ENCODE results near the gene SMIM1. TPM values are rescaled to one million over a fixed set of nuclear protein-coding genes. Genes with fewer than 3 reads are reported as not detected.
"Not testable (repeated sequence)": the region's sequence is repeated elsewhere in the genome, so short reads cannot be mapped to it uniquely, and the experiment has no call there.

SMIM1 gene
- total and polyA plus RNA-seq, 2 of the 4 experiments (the other 2 are of a cell fraction) = 0.90 to 3.4 TPM

- Histone ChIP-seq H3K4me2 (ENCODE audit: low read depth, low read length) (no peak overlapping the region), H2AK5ac (ENCODE audit: low read depth, low read length) (no peak overlapping the region), H2AFZ (replicated peaks; ENCODE audit: low read length, poor library complexity) (no peak overlapping the region), H3K79me1 (ENCODE audit: low read depth in 1 of 2, low read length in 2 of 2) (peaks cover 3 to 10% of the 10 kb centered on the region in 2 experiments; a peak in 3 of 4 replicates), H3K27me3 (ENCODE audit: control insufficient read depth, insufficient read depth, low read length) (no peaks in the 10 kb centered on the region), H3K18ac (ENCODE audit: low read depth, low read length) (no peak overlapping the region), H3K56ac (ENCODE audit: extremely low read depth, insufficient read depth, low read length) (no peak overlapping the region), H2BK120ac (ENCODE audit: low read depth, low read length) (no peak overlapping the region), H4K91ac (ENCODE audit: insufficient read depth, low read depth, low read length) (no peak overlapping the region), H3K9me1 (ENCODE audit: insufficient read depth, low read length) (0 out of 2 replicates have a peak, but pooled peaks cover 4% of the 10 kb centered on the region), H4K5ac (ENCODE audit: low read depth, low read length) (no peak overlapping the region), H4K8ac (ENCODE audit: low read depth in 2 of 2, low read length in 2 of 2) (no peak overlapping the region), H2BK5ac (ENCODE audit: low read depth, low read length, poor library complexity, severe bottlenecking) (no peak overlapping the region), H3K4me1 (ENCODE audit: control insufficient read depth, insufficient read depth, low read length) (peaks cover 2% of the 10 kb centered on the region; the same call in 1 of the 2 replicates), H4K20me1 (ENCODE audit: insufficient read depth, low read length) (peaks cover 4% of the 10 kb centered on the region; the same call in 1 of the 2 replicates), H3K14ac (replicated peaks; ENCODE audit: low read depth, low read length) (no peak overlapping the region), H3K23ac (ENCODE audit: low read depth, low read length) (no peak overlapping the region), H3K27ac (ENCODE audit: insufficient read depth, low read length) (no peak overlapping the region), H3K4ac (ENCODE audit: low read depth, low read length) (no peak overlapping the region), H3K9ac (ENCODE audit: low read depth, low read length) (no peak overlapping the region), H3K9me3 (ENCODE audit: control insufficient read depth, insufficient read depth, low read length) (no peaks in the 10 kb centered on the region), H3K4me3 (ENCODE audit: insufficient read depth, low read depth, low read length) (no peak overlapping the region), H2BK20ac (ENCODE audit: low read depth, low read length) (no peak overlapping the region), H2BK15ac (ENCODE audit: low read depth, low read length) (no peak overlapping the region), H3K36me3 (ENCODE audit: control insufficient read depth, insufficient read depth, low read length) (no peaks in the 10 kb centered on the region), H2AK9ac (replicated peaks; ENCODE audit: low read depth, low read length, poor library complexity) (no peak overlapping the region)
- ChIA-PET POLR2A (ENCODE audit: unreplicated experiment) (no interaction called here), CTCF (no interaction called here)
- no CpG with 5 or more reads among the region's 11 CpGs for WGBS, 2 experiments (ENCODE audit: extremely low coverage in 2 of 2, insufficient read length in 1 of 2)
- TF ChIP-seq, protein P1, sequence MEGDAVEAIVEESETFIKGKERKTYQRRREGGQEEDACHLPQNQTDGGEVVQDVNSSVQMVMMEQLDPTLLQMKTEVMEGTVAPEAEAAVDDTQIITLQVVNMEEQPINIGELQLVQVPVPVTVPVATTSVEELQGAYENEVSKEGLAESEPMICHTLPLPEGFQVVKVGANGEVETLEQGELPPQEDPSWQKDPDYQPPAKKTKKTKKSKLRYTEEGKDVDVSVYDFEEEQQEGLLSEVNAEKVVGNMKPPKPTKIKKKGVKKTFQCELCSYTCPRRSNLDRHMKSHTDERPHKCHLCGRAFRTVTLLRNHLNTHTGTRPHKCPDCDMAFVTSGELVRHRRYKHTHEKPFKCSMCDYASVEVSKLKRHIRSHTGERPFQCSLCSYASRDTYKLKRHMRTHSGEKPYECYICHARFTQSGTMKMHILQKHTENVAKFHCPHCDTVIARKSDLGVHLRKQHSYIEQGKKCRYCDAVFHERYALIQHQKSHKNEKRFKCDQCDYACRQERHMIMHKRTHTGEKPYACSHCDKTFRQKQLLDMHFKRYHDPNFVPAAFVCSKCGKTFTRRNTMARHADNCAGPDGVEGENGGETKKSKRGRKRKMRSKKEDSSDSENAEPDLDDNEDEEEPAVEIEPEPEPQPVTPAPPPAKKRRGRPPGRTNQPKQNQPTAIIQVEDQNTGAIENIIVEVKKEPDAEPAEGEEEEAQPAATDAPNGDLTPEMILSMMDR (conservative IDR thresholded peaks at IDR 0.05; ENCODE audit: low read depth, low read length) = no peak
- TF ChIP-seq BHLHE40 (IDR thresholded peaks at IDR 0.05; ENCODE audit: low read depth, low read length) = no peak
- TF ChIP-seq RCOR1 (IDR thresholded peaks at IDR 0.05; ENCODE audit: insufficient replicate concordance, low read length) = no peak
- no peak for TF ChIP-seq FOS (IDR thresholded peaks at IDR 0.05; ENCODE audit: low read depth, low read length)
- no peak for TF ChIP-seq POLR2A (IDR thresholded peaks at IDR 0.05; ENCODE audit: low read depth, low read length)
- TF ChIP-seq MAZ (IDR thresholded peaks at IDR 0.05; ENCODE audit: borderline replicate concordance, low read depth, low read length) = no peak
- TF ChIP-seq CHD1 (IDR thresholded peaks at IDR 0.05; ENCODE audit: low read depth, low read length) = no peak
- dilution Hi-C loops (cut with HindIII; ENCODE audit: low sequenced_read_pairs, unreplicated experiment) = no loop called here
- BruUV-seq (replicated peaks) = no TSS peak
- in situ Hi-C loops (cut with MboI; ENCODE audit: low sequenced_read_pairs) = no loop called here
- intact Hi-C loops (cut with micrococcal nuclease) = loop anchor here (5.0 kb wide), 1 partner anchor 348 kb away; the partner anchor contains the start of gene ARHGEF16
- ATAC-seq (ENCODE audit: low read depth) = no peak
- no peak for DNase-seq
Measured at GRCh38 chr1:3799976-3800685, 27.6 kb downstream of the SMIM1 start.

GRCh38 chr1:3800795-3801194, 28.2 kb downstream of the SMIM1 start:
- H2BK120ac ChIP-seq (ENCODE audit: low read depth, low read length); H3K56ac ChIP-seq (ENCODE audit: extremely low read depth, insufficient read depth, low read length); H3K4me3 ChIP-seq (ENCODE audit: insufficient read depth, low read depth, low read length); H4K5ac ChIP-seq (ENCODE audit: low read depth, low read length); H2BK15ac ChIP-seq (ENCODE audit: low read depth, low read length); DNase-seq; H4K8ac ChIP-seq (ENCODE audit: low read depth in 2 of 2, low read length in 2 of 2); H2BK20ac ChIP-seq (ENCODE audit: low read depth, low read length); H3K4ac ChIP-seq (ENCODE audit: low read depth, low read length); H3K18ac ChIP-seq (ENCODE audit: low read depth, low read length); H3K79me1 ChIP-seq (ENCODE audit: low read depth in 1 of 2, low read length in 2 of 2); H2AK5ac ChIP-seq (ENCODE audit: low read depth, low read length); H3K9me1 ChIP-seq (ENCODE audit: insufficient read depth, low read length); CTCF ChIA-PET; H3K36me3 ChIP-seq (ENCODE audit: control insufficient read depth, insufficient read depth, low read length); H4K91ac ChIP-seq (ENCODE audit: insufficient read depth, low read depth, low read length); H3K27me3 ChIP-seq (ENCODE audit: control insufficient read depth, insufficient read depth, low read length); H3K4me1 ChIP-seq (ENCODE audit: control insufficient read depth, insufficient read depth, low read length); dilution Hi-C loops (cut with HindIII; ENCODE audit: low sequenced_read_pairs, unreplicated experiment); H2AFZ ChIP-seq (replicated peaks; ENCODE audit: low read length, poor library complexity); POLR2A ChIA-PET (ENCODE audit: unreplicated experiment); in situ Hi-C loops (cut with MboI; ENCODE audit: low sequenced_read_pairs); H3K23ac ChIP-seq (ENCODE audit: low read depth, low read length); H3K4me2 ChIP-seq (ENCODE audit: low read depth, low read length); H4K20me1 ChIP-seq (ENCODE audit: insufficient read depth, low read length); H3K27ac ChIP-seq (ENCODE audit: insufficient read depth, low read length); H3K14ac ChIP-seq (replicated peaks; ENCODE audit: low read depth, low read length); ATAC-seq (ENCODE audit: low read depth); H2BK5ac ChIP-seq (ENCODE audit: low read depth, low read length, poor library complexity, severe bottlenecking); H3K9me3 ChIP-seq (ENCODE audit: control insufficient read depth, insufficient read depth, low read length); H3K9ac ChIP-seq (ENCODE audit: low read depth, low read length); BruUV-seq (replicated peaks); H2AK9ac ChIP-seq (replicated peaks; ENCODE audit: low read depth, low read length, poor library complexity): not testable (repeated sequence)
- WGBS, 2 experiments (ENCODE audit: extremely low coverage in 2 of 2, insufficient read length in 1 of 2) = no CpG with 5 or more reads among the region's 3 CpGs
- intact Hi-C loops (cut with micrococcal nuclease) = loop anchor here (5.0 kb wide), 1 partner anchor 348 kb away; the partner anchor contains the start of gene ARHGEF16
